H7 (cell line): ENCODE results near the gene SEMA3B. TPM values are rescaled to one million over a fixed set of nuclear protein-coding genes. Genes with fewer than 3 reads are reported as not detected.
"Not testable (repeated sequence)": the region's sequence is repeated elsewhere in the genome, so short reads cannot be mapped to it uniquely, and the experiment has no call there.

ENCODE experiments used
- DNase-seq: peaks from one replicate; pipeline ENCODE4 v3.0.0; 2012
- H3K27me3 ChIP-seq: 2 replicates; pipeline ENCODE4 v1.6.0; 2011; ENCODE audit warnings: mild to moderate bottlenecking, low read length; ENCODE audit not compliant: control insufficient read depth, insufficient read depth
- H3K36me3 ChIP-seq: replicated peaks from 2 replicates; pipeline ENCODE4 v1.5.1; 2011; ENCODE audit warnings: low read length; ENCODE audit not compliant: control insufficient read depth, insufficient read depth
- H3K4me3 ChIP-seq: 2 replicates; pipeline ENCODE4 v1.5.1; 2011; ENCODE audit warnings: low read depth, mild to moderate bottlenecking, control low read depth, low read length, moderate library complexity; ENCODE audit not compliant: insufficient read depth
- total RNA-seq: library from RNA; depleted of rRNA; stranded (reverse); fragments of >200 nt; shearing (Covaris generic); gene quantifications from 2 replicates; pipeline ENCODE4 v1.2.3, GENCODE V29; 2014

The SEMA3B gene
- total RNA-seq, 1 experiment from 2014 or later: 2.8 TPM

- no peaks in the 10 kb centered on the region for H3K27me3 ChIP-seq
- H3K4me3 ChIP-seq: peak overlapping the region; percentile 51
- peaks cover 17% of the 10 kb centered on the region for H3K36me3 ChIP-seq
- DNase-seq: peak; percentile 99
These were observed 8.7 kb upstream of the SEMA3B start for GRCh38 chr3:50260027-50260941.

- Histone ChIP-seq H3K4me3 (peak overlapping the region; percentile 51; the same call in 1 of the 2 replicates), H3K27me3 (no peaks in the 10 kb centered on the region), H3K36me3 (peaks cover 17% of the 10 kb centered on the region)
- DNase-seq: no peak
These were observed 8.0 kb upstream of the SEMA3B start for GRCh38 chr3:50260942-50261441.

GRCh38 chr3:50261505-50261904 is 7.4 kb upstream of the SEMA3B start:
- peaks cover 12% of the 10 kb centered on the region for H3K36me3 ChIP-seq
- H3K4me3 ChIP-seq: no peak overlapping the region

GRCh38 chr3:50262200-50262599 is 6.7 kb upstream of the SEMA3B start:
- H3K36me3 ChIP-seq, DNase-seq, H3K4me3 ChIP-seq, H3K27me3 ChIP-seq: not testable (repeated sequence)

More at GRCh38 chr3:50261505-50261904, 7.4 kb upstream of the SEMA3B start:
- no peak for DNase-seq
- H3K27me3 ChIP-seq: no peaks in the 10 kb centered on the region

GRCh38 chr3:50262778-50263177 is 6.2 kb upstream of the SEMA3B start:
- DNase-seq: no peak
- no peak overlapping the region for H3K4me3 ChIP-seq

GRCh38 chr3:50263478-50264382 is 5.2 kb upstream of the SEMA3B start:
- Histone ChIP-seq H3K36me3 (no peaks in the 10 kb centered on the region), H3K27me3 (no peaks in the 10 kb centered on the region), H3K4me3 (no peak overlapping the region)
- no peak for DNase-seq

More at GRCh38 chr3:50262778-50263177, 6.2 kb upstream of the SEMA3B start:
- Histone ChIP-seq H3K36me3 (peaks cover 2% of the 10 kb centered on the region), H3K27me3 (no peaks in the 10 kb centered on the region)

GRCh38 chr3:50264383-50264963 is 4.5 kb upstream of the SEMA3B start:
- Histone ChIP-seq H3K27me3 (no peaks in the 10 kb centered on the region), H3K4me3 (no peak overlapping the region), H3K36me3 (no peaks in the 10 kb centered on the region)
- DNase-seq: peak; percentile 98

GRCh38 chr3:50264964-50265485 is 3.9 kb upstream of the SEMA3B start:
- Histone ChIP-seq H3K4me3 (no peak overlapping the region), H3K27me3 (no peaks in the 10 kb centered on the region), H3K36me3 (no peaks in the 10 kb centered on the region)
- no peak for DNase-seq

GRCh38 chr3:50265571-50265970 is 3.4 kb upstream of the SEMA3B start:
- DNase-seq: no peak
- Histone ChIP-seq H3K4me3 (no peak overlapping the region), H3K36me3 (no peaks in the 10 kb centered on the region), H3K27me3 (no peaks in the 10 kb centered on the region)

- H3K27me3 ChIP-seq: no peaks in the 10 kb centered on the region
- H3K36me3 ChIP-seq: no peaks in the 10 kb centered on the region
- DNase-seq: no peak
- no peak overlapping the region for H3K4me3 ChIP-seq
These were observed 2.9 kb upstream of the SEMA3B start for GRCh38 chr3:50266017-50266416.

GRCh38 chr3:50266836-50267235 is 2.1 kb upstream of the SEMA3B start:
- Histone ChIP-seq H3K27me3 (no peaks in the 10 kb centered on the region), H3K4me3 (no peak overlapping the region), H3K36me3 (no peaks in the 10 kb centered on the region)
- no peak for DNase-seq

- Histone ChIP-seq H3K36me3 (no peaks in the 10 kb centered on the region), H3K27me3 (no peaks in the 10 kb centered on the region), H3K4me3 (0 out of 2 replicates have a peak overlapping the region, but pooled peaks have one; percentile 2)
- peak; percentile 85 for DNase-seq
These were observed 1.6 kb upstream of the SEMA3B start for GRCh38 chr3:50267280-50267913.

- Histone ChIP-seq H3K36me3 (no peaks in the 10 kb centered on the region), H3K27me3 (peaks cover 3% of the 10 kb centered on the region), H3K4me3 (no peak overlapping the region)
- no peak for DNase-seq
These were observed 671 bp upstream of the SEMA3B start for GRCh38 chr3:50268276-50268675.

GRCh38 chr3:50269460-50269859 is 513 bp downstream of the SEMA3B start:
- DNase-seq: no peak
- H3K4me3 ChIP-seq: no peak overlapping the region
- no peaks in the 10 kb centered on the region for H3K36me3 ChIP-seq
- peaks cover 14% of the 10 kb centered on the region for H3K27me3 ChIP-seq
